DMS79 treated with DMSO at 0.1 percent for 48 hours (cell line): ENCODE data around the gene PDIA4.
"Not testable (repeated sequence)": the region's sequence is repeated elsewhere in the genome, so short reads cannot be mapped to it uniquely, and the experiment has no call there.

Source experiments
- DNase-seq: peaks from one replicate; lab custom pipeline; 2025; lab: John Stamatoyannopoulos, UW

PDIA4 gene

GRCh38 chr7:149028346-149029109 lies at the start of gene PDIA4:
TSS of gene PDIA4 (minus strand) at chr7:149028505. CDS start at chr7:149028408, 97 bp downstream.
- peak; percentile 96 for DNase-seq

- no peak for DNase-seq
Measured at GRCh38 chr7:149077594-149077993, 49.3 kb upstream of the PDIA4 start.

- DNase-seq, result no peak
Measured at GRCh38 chr7:149075286-149075685, 47.0 kb upstream of the PDIA4 start.

- no peak for DNase-seq
Measured at GRCh38 chr7:149074116-149074885, 46.0 kb upstream of the PDIA4 start.

GRCh38 chr7:149072438-149072775 lies 44.1 kb upstream of the PDIA4 start:
- no peak for DNase-seq

GRCh38 chr7:149071641-149072437 lies 43.5 kb upstream of the PDIA4 start:
- DNase-seq, result no peak

GRCh38 chr7:149071182-149071635 lies 42.9 kb upstream of the PDIA4 start:
- no peak for DNase-seq

GRCh38 chr7:149070372-149071125 lies 42.2 kb upstream of the PDIA4 start:
- peak; percentile 3 for DNase-seq

GRCh38 chr7:149067869-149068268 lies 39.6 kb upstream of the PDIA4 start:
- no peak for DNase-seq

- no peak for DNase-seq
Measured at GRCh38 chr7:149063476-149063875, 35.2 kb upstream of the PDIA4 start.

- DNase-seq, result not testable (repeated sequence)
Measured at GRCh38 chr7:149062217-149062899, 34.1 kb upstream of the PDIA4 start.

GRCh38 chr7:149060156-149060555 lies 31.9 kb upstream of the PDIA4 start:
- no peak for DNase-seq

- no peak for DNase-seq
Measured at GRCh38 chr7:149053885-149054284, 25.6 kb upstream of the PDIA4 start.

- no peak for DNase-seq
Measured at GRCh38 chr7:149053384-149053783, 25.1 kb upstream of the PDIA4 start.

- DNase-seq, result no peak
Measured at GRCh38 chr7:149050941-149051340, 22.6 kb upstream of the PDIA4 start.

- DNase-seq, result no peak
Measured at GRCh38 chr7:149048805-149049204, 20.5 kb upstream of the PDIA4 start.

GRCh38 chr7:149046416-149046815 lies 18.1 kb upstream of the PDIA4 start:
- DNase-seq, result no peak

GRCh38 chr7:149043936-149044335 lies 15.6 kb upstream of the PDIA4 start:
- no peak for DNase-seq

GRCh38 chr7:149041350-149041749 lies 13.0 kb upstream of the PDIA4 start:
- DNase-seq, result no peak

- DNase-seq, result not testable (repeated sequence)
Measured at GRCh38 chr7:149038641-149039040, 10.3 kb upstream of the PDIA4 start.

GRCh38 chr7:149036676-149037075 lies 8.4 kb upstream of the PDIA4 start:
- DNase-seq, result no peak
